ENCODE results near the gene SLC30A5. TPM values are rescaled to one million over a fixed set of nuclear protein-coding genes. Genes with fewer than 3 reads are reported as not detected.

Gene SLC30A5
- total and polyA plus RNA-seq, 2 of the 13 experiments (the other 11 are each of a cell fraction or from before 2014, with no cell fraction given) = 46.0 to 53.6 TPM

DNA sequence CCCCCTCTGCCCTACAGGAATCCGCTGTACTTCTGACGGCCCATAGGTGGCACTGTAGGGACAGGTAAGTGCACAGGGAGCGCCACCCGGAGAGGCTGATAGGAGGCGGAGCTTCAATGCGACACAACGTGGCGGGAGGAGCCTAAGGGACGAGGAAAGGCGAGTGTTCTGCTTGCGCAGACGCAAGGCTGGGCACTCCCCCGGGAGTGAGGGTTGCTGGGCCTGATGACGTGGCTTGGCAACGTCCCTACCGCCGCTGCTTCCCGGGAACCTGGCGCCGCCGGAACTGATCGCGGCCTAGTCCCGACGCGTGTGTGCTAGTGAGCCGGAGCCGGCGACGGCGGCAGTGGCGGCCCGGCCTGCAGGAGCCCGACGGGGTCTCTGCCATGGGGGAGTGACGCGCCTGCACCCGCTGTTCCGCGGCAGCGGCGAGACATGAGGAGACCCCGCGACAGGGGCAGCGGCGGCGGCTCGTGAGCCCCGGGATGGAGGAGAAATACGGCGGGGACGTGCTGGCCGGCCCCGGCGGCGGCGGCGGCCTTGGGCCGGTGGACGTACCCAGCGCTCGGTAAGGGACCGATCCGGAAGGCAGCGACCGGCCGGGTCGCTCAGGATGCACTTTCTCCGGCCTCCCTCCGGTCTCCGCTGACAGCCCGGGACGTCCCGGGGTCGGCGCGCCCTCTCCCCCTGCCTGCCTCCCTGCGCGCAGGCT lies at the start of gene SLC30A5 (continued):
- TF ChIP-seq CENPX (CRISPR knock-in tag; IDR thresholded peaks at IDR 0.05) (no peak), ZNF510 (CRISPR knock-in tag; IDR thresholded peaks at IDR 0.05; ENCODE audit: low read depth) (no peak), CC2D1A (CRISPR knock-in tag; IDR thresholded peaks at IDR 0.05) (0 out of 2 replicates have a peak, but pooled peaks have one; percentile 74), MAFK (conservative IDR thresholded peaks at IDR 0.05 in 1 of 2, IDR thresholded peaks at IDR 0.05 in 1 of 2; ENCODE audit: low read length in 2 of 2) (no peak), RELA (CRISPR knock-in tag; IDR thresholded peaks at IDR 0.05) (no peak; the same call in none of the 2 replicates), ZNF710 (CRISPR knock-in tag; IDR thresholded peaks at IDR 0.05; ENCODE audit: borderline replicate concordance) (0 out of 2 replicates have a peak, but pooled peaks have one; percentile 48), GTF3A (CRISPR knock-in tag; conservative IDR thresholded peaks at IDR 0.05) (no peak), GLI4 (CRISPR knock-in tag; IDR thresholded peaks at IDR 0.05; ENCODE audit: borderline replicate concordance) (peak; percentile 68; the same call in 1 of the 2 replicates), ZNF430 (CRISPR knock-in tag; IDR thresholded peaks at IDR 0.05) (peak; percentile 88; the same call in 1 of the 2 replicates), MIXL1 (CRISPR knock-in tag; IDR thresholded peaks at IDR 0.05) (peak; percentile 38; the same call in 1 of the 2 replicates), MED8 (CRISPR knock-in tag; IDR thresholded peaks at IDR 0.05; ENCODE audit: insufficient replicate concordance) (no peak), MZF1 (CRISPR knock-in tag; IDR thresholded peaks at IDR 0.05; ENCODE audit: borderline replicate concordance) (no peak), ZFP82 (CRISPR knock-in tag; IDR thresholded peaks at IDR 0.05; ENCODE audit: borderline replicate concordance) (peak; percentile 85), JDP2 (CRISPR knock-in tag; IDR thresholded peaks at IDR 0.05; ENCODE audit: borderline replicate concordance) (no peak), PHF5A (CRISPR knock-in tag; IDR thresholded peaks at IDR 0.05; ENCODE audit: low read depth, unreplicated experiment) (no peak), ZNF329 (CRISPR knock-in tag; IDR thresholded peaks at IDR 0.05; ENCODE audit: low read depth) (peak; percentile 80; the same call in 1 of the 2 replicates), FLYWCH1 (CRISPR knock-in tag; IDR thresholded peaks at IDR 0.05) (no peak), HIC2 (CRISPR knock-in tag; IDR thresholded peaks at IDR 0.05; ENCODE audit: low read depth) (no peak)
- TF ChIP-seq, protein P1, sequence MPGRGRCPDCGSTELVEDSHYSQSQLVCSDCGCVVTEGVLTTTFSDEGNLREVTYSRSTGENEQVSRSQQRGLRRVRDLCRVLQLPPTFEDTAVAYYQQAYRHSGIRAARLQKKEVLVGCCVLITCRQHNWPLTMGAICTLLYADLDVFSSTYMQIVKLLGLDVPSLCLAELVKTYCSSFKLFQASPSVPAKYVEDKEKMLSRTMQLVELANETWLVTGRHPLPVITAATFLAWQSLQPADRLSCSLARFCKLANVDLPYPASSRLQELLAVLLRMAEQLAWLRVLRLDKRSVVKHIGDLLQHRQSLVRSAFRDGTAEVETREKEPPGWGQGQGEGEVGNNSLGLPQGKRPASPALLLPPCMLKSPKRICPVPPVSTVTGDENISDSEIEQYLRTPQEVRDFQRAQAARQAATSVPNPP (CRISPR knock-in tag; IDR thresholded peaks at IDR 0.05) = peak; percentile 71; the same call in 1 of the 2 replicates
- TF ChIP-seq, protein P2, sequence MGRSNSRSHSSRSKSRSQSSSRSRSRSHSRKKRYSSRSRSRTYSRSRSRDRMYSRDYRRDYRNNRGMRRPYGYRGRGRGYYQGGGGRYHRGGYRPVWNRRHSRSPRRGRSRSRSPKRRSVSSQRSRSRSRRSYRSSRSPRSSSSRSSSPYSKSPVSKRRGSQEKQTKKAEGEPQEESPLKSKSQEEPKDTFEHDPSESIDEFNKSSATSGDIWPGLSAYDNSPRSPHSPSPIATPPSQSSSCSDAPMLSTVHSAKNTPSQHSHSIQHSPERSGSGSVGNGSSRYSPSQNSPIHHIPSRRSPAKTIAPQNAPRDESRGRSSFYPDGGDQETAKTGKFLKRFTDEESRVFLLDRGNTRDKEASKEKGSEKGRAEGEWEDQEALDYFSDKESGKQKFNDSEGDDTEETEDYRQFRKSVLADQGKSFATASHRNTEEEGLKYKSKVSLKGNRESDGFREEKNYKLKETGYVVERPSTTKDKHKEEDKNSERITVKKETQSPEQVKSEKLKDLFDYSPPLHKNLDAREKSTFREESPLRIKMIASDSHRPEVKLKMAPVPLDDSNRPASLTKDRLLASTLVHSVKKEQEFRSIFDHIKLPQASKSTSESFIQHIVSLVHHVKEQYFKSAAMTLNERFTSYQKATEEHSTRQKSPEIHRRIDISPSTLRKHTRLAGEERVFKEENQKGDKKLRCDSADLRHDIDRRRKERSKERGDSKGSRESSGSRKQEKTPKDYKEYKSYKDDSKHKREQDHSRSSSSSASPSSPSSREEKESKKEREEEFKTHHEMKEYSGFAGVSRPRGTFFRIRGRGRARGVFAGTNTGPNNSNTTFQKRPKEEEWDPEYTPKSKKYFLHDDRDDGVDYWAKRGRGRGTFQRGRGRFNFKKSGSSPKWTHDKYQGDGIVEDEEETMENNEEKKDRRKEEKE (IDR thresholded peaks at IDR 0.05) = no peak
